Esophagus squamous epithelium (tissue), 5 donors: Measurements from ENCODE around the gene DMPK. TPM values are rescaled to one million over a fixed set of nuclear protein-coding genes. Genes with fewer than 3 reads are reported as not detected.

Experiments used
- DNase-seq: peaks from one replicate; lab custom pipeline; 2025; lab: John Stamatoyannopoulos, UW
- H3K27ac ChIP-seq, 4 donors: fragments of 200-600 bp; sonication (generic); one replicate each; pipeline ENCODE4 v1.5.1; 2016 to 2019; ENCODE audit warnings: mild to moderate bottlenecking in 1 of 4
- H3K27me3 ChIP-seq, 4 donors: fragments of 200-600 bp; sonication (generic); 1 replicate in 3 of 4; 2 replicates in 1 of 4; pipeline versions ENCODE4 v1.5.1 to v1.6.0; 2017 to 2021; ENCODE audit warnings: antibody characterized with exemption in 1 of 4
- H3K36me3 ChIP-seq, 3 donors: fragments of 200-600 bp; sonication (generic); one replicate each; pipeline ENCODE4 v1.5.1; 2016 to 2019
- H3K4me1 ChIP-seq, 3 donors: fragments of 200-600 bp; sonication (generic); one replicate each; pipeline ENCODE4 v1.5.1; 2017 to 2019
- H3K4me3 ChIP-seq, 4 donors: fragments of 200-600 bp; sonication (generic); 1 replicate in 3 of 4; 2 replicates in 1 of 4; pipeline ENCODE4 v1.5.1; 2016 to 2019; ENCODE audit warnings: mild to moderate bottlenecking in 2 of 4, moderate library complexity in 1 of 4
- H3K9me3 ChIP-seq, 3 donors: fragments of 200-600 bp; sonication (generic); one replicate each; pipeline ENCODE4 v1.5.1; 2016 to 2019
- POLR2A ChIP-seq, 4 donors: fragments of 450-650 bp; IDR thresholded peaks; one replicate each; pipeline ENCODE4 v1.6.1; 2017; ENCODE audit warnings: antibody characterized with exemption in 4 of 4, mild to moderate bottlenecking in 4 of 4, moderate library complexity in 3 of 4
- WGBS, 2 donors: methylation state at CpG; one replicate each; pipeline ENCODE4 v1.1.5; 2018; 5-methylcytosine and 5-hydroxymethylcytosine counted together
- intact Hi-C: fragments of 100-400 bp; cut with DNase I; formaldehyde crosslinking; loops from one replicate; pipeline ENCODE4 v1.15.0; 2022
- total RNA-seq, 4 donors: library from RNA; depleted of rRNA; stranded (reverse); fragments of >200 nt; gene quantifications; one replicate each; pipeline ENCODE4 v1.1.0, GENCODE V29; 2016
- TF ChIP-seq, protein P1 (sequence below), 6 experiments: fragments of 450-650 bp in 4 of 6; fragments of 200-600 bp in 2 of 6; sonication (generic) in 2 of 6; IDR thresholded peaks; one replicate each; pipeline ENCODE4 v1.5.1; 2016 to 2019; ENCODE audit warnings: antibody characterized with exemption in 6 of 6, mild to moderate bottlenecking in 4 of 6, moderate library complexity in 4 of 6
- donor health status: DM: yes; HTN: yes; CAD: no.

Gene DMPK
- total RNA-seq, 4 donors from 2014 or later: 15.8 to 36.6 (median 17.2) TPM

GRCh38 chr19:45765702-45766295, 16.5 kb downstream of the DMPK start:
- 40 to 77% methylated on average over 3 to 12 of the region's 23 CpGs for WGBS, 2 donors
- Histone ChIP-seq H3K27ac (peak overlapping the region; percentile 85 to 98 (median 96)), H3K27me3 (peaks cover 0 to 8% (median 0%) of the 10 kb centered on the region in 4 donors), H3K36me3 (peaks cover 0 to 13% (median 0%) of the 10 kb centered on the region in 3 donors), H3K4me3 (peak overlapping the region in 1 of 4 donors; percentile 79), H3K4me1 (peaks cover 22 to 67% (median 34%) of the 10 kb centered on the region in 3 donors), H3K9me3 (no peaks in the 10 kb centered on the region)
- no peak for TF ChIP-seq POLR2A (IDR thresholded peaks at IDR 0.05)
- TF ChIP-seq, protein P1, sequence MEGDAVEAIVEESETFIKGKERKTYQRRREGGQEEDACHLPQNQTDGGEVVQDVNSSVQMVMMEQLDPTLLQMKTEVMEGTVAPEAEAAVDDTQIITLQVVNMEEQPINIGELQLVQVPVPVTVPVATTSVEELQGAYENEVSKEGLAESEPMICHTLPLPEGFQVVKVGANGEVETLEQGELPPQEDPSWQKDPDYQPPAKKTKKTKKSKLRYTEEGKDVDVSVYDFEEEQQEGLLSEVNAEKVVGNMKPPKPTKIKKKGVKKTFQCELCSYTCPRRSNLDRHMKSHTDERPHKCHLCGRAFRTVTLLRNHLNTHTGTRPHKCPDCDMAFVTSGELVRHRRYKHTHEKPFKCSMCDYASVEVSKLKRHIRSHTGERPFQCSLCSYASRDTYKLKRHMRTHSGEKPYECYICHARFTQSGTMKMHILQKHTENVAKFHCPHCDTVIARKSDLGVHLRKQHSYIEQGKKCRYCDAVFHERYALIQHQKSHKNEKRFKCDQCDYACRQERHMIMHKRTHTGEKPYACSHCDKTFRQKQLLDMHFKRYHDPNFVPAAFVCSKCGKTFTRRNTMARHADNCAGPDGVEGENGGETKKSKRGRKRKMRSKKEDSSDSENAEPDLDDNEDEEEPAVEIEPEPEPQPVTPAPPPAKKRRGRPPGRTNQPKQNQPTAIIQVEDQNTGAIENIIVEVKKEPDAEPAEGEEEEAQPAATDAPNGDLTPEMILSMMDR (IDR thresholded peaks at IDR 0.05): no peak
- DNase-seq: no peak
- intact Hi-C loops: loop anchor here (10.0 kb wide), 1 partner anchor 51 kb away; no protein-coding TSS in a partner anchor

DNA sequence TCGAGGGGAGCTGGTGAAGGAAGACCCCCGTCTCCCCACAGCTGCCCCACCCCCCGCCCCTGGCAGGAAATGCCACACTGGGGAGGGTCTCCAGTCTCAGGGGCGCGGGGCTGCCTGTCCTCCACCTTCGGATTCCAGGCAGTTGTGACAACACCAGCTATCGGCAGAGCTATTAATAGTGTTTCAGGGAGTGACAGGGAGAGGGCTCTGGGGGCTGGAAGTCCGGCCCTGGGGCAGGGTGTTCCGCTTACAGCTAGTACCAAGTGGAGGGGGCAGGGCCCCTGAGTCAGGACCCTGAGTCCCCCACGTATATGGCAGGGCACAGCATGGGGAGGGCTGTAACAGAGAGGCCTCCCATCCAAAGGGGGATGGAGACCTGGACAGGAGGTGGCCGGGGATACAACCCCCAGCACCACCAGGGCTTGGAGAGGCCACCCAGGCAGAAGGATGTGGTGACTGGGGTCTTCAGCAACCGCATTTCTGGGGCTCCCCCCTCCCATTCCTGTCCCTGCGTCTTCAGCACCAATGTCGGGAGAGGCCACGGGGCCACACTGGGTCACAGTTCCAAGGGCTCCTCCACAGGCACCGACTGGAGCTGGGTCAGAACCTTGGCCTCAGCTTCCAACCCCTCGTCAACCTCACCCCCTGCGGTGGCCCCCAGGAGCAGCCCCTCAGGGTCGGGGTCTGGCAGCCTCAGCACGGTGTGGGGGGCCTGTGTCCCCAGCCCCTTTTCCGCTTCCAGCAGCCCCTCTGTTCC, 17.2 kb downstream of the DMPK start:
- TF ChIP-seq, protein P1 (IDR thresholded peaks at IDR 0.05): no peak
- TF ChIP-seq POLR2A (IDR thresholded peaks at IDR 0.05): no peak
- peaks cover 20 to 66% (median 34%) of the 10 kb centered on the region in 3 donors for H3K4me1 ChIP-seq
- H3K4me3 ChIP-seq: no peak overlapping the region
- 59 to 63% methylated on average over 8 to 13 of the region's 21 CpGs for WGBS, 2 donors
- intact Hi-C loops: loop anchor here (10.0 kb wide), 1 partner anchor 50 kb away; no protein-coding TSS in a partner anchor
- no peak for DNase-seq
- H3K9me3 ChIP-seq: no peaks in the 10 kb centered on the region
- H3K36me3 ChIP-seq: peaks cover 0 to 13% (median 0%) of the 10 kb centered on the region in 3 donors
- H3K27ac ChIP-seq: peak overlapping the region in 3 of 4 donors; percentile 96 to 98 (median 97)
- peaks cover 0 to 8% (median 0%) of the 10 kb centered on the region in 4 donors for H3K27me3 ChIP-seq

GRCh38 chr19:45764475-45764874, 17.8 kb downstream of the DMPK start:
- TF ChIP-seq, protein P1 (IDR thresholded peaks at IDR 0.05): no peak
- no peak for TF ChIP-seq POLR2A (IDR thresholded peaks at IDR 0.05)
- intact Hi-C loops: loop anchor here (10.0 kb wide), 1 partner anchor 50 kb away; no protein-coding TSS in a partner anchor
- Histone ChIP-seq H3K36me3 (peaks cover 0 to 13% (median 0%) of the 10 kb centered on the region in 3 donors), H3K9me3 (no peaks in the 10 kb centered on the region), H3K27ac (peak overlapping the region in 3 of 4 donors; percentile 96 to 98 (median 97)), H3K4me1 (peaks cover 20 to 60% (median 34%) of the 10 kb centered on the region in 3 donors), H3K4me3 (no peak overlapping the region), H3K27me3 (peaks cover 0 to 8% (median 0%) of the 10 kb centered on the region in 4 donors)
- DNase-seq: no peak
- 68 to 90% methylated on average over 2 of the region's 6 CpGs for WGBS, 2 donors

GRCh38 chr19:45763691-45764294, 18.5 kb downstream of the DMPK start:
- Histone ChIP-seq H3K4me1 (peaks cover 20 to 60% (median 34%) of the 10 kb centered on the region in 3 donors), H3K4me3 (no peak overlapping the region), H3K36me3 (peaks cover 0 to 13% (median 0%) of the 10 kb centered on the region in 3 donors), H3K27ac (peak overlapping the region in 2 of 4 donors; percentile 96 to 98), H3K9me3 (no peaks in the 10 kb centered on the region), H3K27me3 (peaks cover 0 to 12% (median 0%) of the 10 kb centered on the region in 4 donors)
- intact Hi-C loops: loop anchor here (10.0 kb wide), 1 partner anchor 49 kb away; no protein-coding TSS in a partner anchor
- TF ChIP-seq, protein P1 (IDR thresholded peaks at IDR 0.05): no peak
- TF ChIP-seq POLR2A (IDR thresholded peaks at IDR 0.05): no peak
- no peak for DNase-seq
- WGBS, 2 donors: 49 to 53% methylated on average over 4 to 16 of the region's 27 CpGs
